GM19351 (cell line): ENCODE data around the gene RNASE4.
A peak's percentile ranks its signal among the peaks of the same experiment; 100 is the strongest.
"Not testable (repeated sequence)": the region's sequence is repeated elsewhere in the genome, so short reads cannot be mapped to it uniquely, and the experiment has no call there.

Experiments used
- ATAC-seq: cut with Tn5 transposase; IDR thresholded peaks from one replicate; pipeline ENCODE4 v1.9.1; 2021; ENCODE audit warnings: mild to moderate bottlenecking, moderate library complexity; ENCODE audit not compliant: unreplicated experiment

The RNASE4 gene, protein sequence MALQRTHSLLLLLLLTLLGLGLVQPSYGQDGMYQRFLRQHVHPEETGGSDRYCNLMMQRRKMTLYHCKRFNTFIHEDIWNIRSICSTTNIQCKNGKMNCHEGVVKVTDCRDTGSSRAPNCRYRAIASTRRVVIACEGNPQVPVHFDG

DNA sequence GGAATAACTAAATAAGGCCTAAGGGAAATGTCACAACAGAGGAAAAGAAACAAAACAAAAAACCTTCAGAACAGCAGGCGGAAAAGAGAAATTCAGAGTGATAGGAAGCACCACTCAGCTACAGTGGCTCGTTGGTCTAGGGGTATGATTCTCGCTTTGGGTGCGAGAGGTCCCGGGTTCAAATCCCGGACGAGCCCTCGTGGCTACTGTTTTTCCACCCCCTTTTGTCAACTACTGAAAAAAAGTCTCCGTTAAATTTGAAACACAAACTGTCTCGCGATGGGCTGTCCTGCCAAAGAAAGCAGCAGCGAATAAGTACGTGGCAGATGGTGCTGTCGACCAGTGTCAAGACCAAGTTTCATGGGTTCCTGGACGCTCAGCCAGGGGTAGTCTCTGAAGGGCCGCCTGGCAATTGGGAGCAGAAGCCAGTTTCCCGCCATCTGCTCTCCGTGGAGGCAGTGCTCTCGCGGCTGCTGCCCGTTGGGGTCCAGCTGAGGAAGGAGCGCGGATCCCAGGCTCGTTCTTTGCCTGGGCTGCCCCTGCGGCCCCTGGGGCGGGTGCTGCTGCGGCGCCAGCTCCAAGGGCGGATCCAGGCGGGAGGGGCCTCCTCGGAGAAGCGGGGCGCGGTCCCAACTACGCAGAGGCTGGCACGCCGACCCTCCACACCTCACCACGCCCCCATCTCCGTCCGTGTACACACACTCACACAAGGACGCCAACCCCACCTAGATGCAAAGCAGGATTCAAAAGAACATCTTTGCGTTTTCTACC, at the start of gene RNASE4:
TSS of gene RNASE4 (plus strand) at position 670 of the 771 bp plus-strand sequence. CDS start 14,812 bp downstream, outside the sequence.
- ATAC-seq: peak; percentile 26

- no peak for ATAC-seq
Observed at GRCh38 chr14:20641591-20641990, 42.8 kb upstream of the RNASE4 start, which contains the start of gene OR6S1. Gene OR6S1 (minus strand): TSS chr14:20641691. CDS start chr14:20641691, 0 bp downstream.

DNA sequence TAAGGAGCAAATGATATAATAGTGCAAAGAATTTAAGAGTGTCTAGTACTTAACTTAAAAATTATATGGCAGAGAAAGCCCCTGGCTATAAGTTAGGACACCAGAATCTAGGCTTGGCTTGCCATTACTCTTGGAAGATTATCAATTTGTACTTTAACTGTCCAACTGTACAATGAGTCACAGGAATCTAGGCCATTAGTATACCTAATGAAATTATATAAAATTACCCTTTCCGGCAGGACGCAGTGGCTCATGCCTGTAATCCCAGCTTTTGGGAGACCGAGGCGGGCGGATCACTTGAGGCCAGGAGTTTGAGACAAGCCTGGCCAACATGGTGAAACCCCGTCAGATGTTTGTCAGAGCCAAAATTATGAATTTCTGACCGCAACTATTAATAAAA, 42.2 kb upstream of the RNASE4 start:
- ATAC-seq: no peak

DNA sequence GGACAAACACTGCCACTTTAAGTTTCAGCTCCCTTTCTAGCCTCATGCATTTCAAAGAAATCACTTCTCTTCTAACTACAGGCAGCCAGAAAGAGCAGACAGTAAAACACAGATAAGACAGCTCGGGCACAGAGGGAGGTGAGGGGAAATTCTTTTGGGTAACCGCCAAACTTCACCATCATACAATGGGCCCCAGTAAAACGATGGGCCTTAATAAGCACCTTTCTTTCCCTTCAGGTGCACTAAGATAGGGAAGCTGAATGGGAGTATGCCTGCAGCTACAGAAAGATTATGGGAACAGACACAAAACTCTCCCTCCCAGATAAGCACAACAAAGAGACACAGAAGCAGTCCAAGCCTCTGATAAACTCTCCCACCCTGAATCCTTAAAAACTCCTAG, 41.6 kb upstream of the RNASE4 start:
- ATAC-seq: not testable (repeated sequence)

GRCh38 chr14:20644520-20644919, 39.8 kb upstream of the RNASE4 start:
- ATAC-seq: no peak

GRCh38 chr14:20645481-20645880, 38.9 kb upstream of the RNASE4 start:
- no peak for ATAC-seq

GRCh38 chr14:20652996-20653975, 31.1 kb upstream of the RNASE4 start:
- ATAC-seq: peak; percentile 61

DNA sequence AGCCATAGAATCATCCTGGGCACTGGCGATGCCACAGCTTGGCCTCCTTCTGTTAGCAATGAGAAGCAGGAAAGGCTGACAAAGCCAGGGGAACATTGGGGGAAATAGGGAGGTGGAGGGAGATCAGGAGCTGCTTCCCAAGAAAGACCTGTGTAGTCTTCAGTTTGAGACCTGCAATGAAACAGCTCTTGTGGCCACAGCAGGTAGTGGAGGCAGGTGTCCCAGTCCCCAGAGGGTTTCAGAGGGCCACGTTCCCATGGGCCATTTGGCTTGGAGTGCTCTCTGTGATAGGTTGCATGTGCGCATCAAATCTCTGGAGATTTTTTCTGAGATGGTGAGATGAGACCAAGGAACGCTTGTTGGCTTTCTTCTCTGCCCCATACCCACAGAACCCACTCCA, 28.5 kb upstream of the RNASE4 start:
- no peak for ATAC-seq

DNA sequence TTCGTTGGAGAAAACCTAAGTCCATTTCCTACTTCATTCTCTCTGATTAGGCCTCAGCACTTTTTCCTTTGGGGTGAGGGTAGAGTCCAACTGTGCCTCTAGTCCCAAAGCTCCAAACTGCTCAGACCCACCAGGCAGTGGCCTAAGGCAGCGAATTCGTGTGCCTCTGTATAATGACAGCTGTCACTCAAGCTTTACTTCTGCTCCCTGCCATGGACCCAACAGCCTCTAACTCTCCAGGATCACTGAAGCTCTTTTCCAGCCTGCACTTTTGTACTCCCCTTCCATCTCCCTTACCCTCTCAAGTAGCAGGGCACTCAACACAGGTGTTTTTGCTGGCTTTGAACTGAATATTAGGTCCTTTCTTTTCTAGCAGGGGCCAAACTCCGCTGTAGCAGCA, 28.1 kb upstream of the RNASE4 start:
- ATAC-seq: no peak

DNA sequence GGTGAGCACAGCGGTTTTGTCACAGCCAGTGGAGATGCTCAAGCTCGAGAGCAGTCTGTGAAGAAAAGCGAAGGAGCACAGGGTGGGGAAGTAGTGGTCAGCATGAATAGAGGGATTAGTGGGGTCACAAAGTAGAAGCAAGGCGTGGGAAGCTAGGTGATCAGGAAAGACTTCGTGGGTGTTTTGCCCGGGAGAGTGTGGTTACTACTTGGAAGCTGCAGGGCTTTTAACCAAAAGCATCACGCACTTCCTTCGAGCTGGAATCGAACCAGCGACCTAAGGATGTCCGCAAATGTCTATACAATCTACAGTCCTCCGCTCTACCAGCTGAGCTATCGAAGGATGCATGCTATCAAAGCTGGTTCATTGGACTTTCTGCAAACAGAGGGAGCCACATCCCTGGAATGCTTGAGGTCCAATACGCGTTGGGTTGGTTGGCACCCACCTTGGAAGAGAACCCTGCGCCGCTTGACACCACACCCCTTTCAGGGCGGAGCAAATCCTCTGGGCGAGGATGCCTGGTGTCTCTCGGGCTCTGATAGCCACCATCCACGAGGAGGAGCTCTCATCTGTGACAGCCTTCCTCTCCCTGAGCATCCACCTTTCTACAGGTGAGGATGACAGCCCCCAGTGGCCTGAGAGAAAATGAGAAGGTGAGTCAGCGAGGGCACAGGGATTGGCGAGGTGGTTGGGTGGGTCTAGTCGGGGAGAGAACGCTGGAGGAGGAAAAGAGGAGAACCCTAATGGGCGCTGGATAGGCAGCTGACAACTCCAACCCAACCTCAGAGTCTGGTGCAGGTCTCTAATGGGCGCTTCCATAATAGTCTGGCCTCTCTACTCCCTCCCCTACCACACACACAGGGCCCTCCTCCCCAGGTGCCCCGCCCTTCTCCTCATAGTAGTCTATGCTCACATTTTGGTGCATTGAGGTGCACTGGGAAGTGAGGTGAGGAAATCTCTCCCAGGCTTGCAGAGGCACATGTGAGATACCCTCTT, 26.8 kb upstream of the RNASE4 start:
- no peak for ATAC-seq

- ATAC-seq: no peak
Observed at GRCh38 chr14:20658246-20658645, 26.1 kb upstream of the RNASE4 start.

GRCh38 chr14:20659336-20659735, 25.0 kb upstream of the RNASE4 start:
- no peak for ATAC-seq

DNA sequence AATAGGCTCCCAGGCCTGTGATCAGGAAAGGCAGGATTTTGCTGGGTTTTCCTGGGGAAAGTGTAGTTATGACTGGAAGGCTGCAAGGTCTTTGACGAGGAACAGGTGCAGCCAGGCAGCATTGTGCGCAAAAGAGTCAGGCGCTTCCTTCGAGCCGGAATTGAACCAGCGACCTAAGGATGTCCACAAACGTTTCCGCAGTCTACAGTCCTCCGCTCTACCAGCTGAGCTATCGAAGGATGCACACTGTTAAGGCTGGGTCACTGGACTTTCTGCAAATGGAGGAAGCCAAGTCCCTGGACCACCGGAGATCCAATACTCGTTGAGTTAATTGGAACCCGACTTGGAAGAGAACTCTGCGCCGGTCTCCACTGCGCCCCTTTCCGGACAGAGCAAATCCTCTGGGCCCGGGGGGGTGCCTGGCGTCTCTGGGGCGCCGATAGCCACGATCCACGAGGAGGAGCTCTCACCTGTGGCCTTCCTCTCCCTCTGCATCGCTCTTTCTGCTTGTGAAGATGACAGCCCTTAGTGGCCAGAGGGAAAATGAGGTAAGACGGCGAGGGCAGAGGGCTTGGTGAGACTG, 24.5 kb upstream of the RNASE4 start:
- no peak for ATAC-seq

- no peak for ATAC-seq
Observed at GRCh38 chr14:20661197-20661596, 23.2 kb upstream of the RNASE4 start.

- ATAC-seq: no peak
Observed at GRCh38 chr14:20662968-20663732, 21.2 kb upstream of the RNASE4 start.

DNA sequence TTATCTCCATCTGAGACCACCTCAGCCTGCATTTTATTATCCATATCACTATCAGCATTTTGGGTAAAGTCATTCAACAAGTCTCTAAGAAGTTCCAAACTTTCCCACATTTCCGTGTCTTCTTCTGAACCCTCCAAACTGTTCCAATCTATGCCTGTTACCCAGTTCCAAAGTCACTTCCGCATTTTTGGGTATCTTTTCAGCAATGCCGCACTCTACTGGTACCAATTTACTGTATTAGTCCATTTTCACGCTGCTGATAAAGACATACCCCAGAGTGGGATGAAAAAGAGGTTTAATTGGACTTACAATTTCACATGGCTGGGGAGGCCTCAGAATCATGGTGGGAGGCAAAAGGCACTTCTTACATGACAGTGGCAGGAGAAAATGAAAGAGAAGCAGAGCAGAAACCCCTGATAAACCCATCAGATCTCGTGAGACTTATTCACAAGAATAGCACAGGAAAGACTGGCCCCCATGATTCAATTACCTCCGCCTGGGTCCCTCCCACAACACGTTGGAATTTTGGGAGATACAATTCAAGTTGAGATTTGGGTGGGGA, 17.9 kb upstream of the RNASE4 start:
- not testable (repeated sequence) for ATAC-seq

GRCh38 chr14:20667957-20668356, 16.4 kb upstream of the RNASE4 start:
- ATAC-seq: peak; percentile 76

GRCh38 chr14:20668969-20669368, 15.4 kb upstream of the RNASE4 start:
- no peak for ATAC-seq
